SK-N-SH (cell line): Measurements from ENCODE around the gene PTPRF. TPM values are rescaled to one million over a fixed set of nuclear protein-coding genes. Genes with fewer than 3 reads are reported as not detected.

Experiments used
- CTCF ChIA-PET: fragments of 300-600, 350-600 bp; formaldehyde crosslinking; extraction: SDS; loops from one replicate; lab custom pipeline; 2021; lab: Yijun Ruan, JAX
- POLR2A ChIA-PET: fragments of 350-600 bp; sonication (Branson Sonifier 250); formaldehyde crosslinking; extraction: SDS; loops from one replicate; lab custom pipeline; 2020; ENCODE audit warnings: antibody characterized with exemption, inconsistent platforms; lab: Yijun Ruan, JAX
- DNase-seq: peaks from one replicate; pipeline ENCODE4 v3.0.0; 2012
- H2AFZ ChIP-seq: fragments of 200-600 bp; sonication (generic); 2 replicates; pipeline ENCODE4 v1.8.1; 2016; ENCODE audit warnings: antibody characterized with exemption, mild to moderate bottlenecking, low read depth
- H3F3A ChIP-seq: fragments of 200-600 bp; sonication (generic); replicated peaks from 2 replicates; pipeline ENCODE3; 2016; ENCODE audit warnings: antibody characterized with exemption, mild to moderate bottlenecking; ENCODE audit not compliant: insufficient read depth
- H3K27ac ChIP-seq, 2 experiments: fragments of 200-500 bp in 1 of 2; fragments of 200-600 bp in 1 of 2; sonication (Bioruptor generic) in 1 of 2; sonication (generic), shearing (Covaris generic) in 1 of 2; 2 replicates each; pipeline versions ENCODE4 v1.5.1 to v1.6.1; 2014 to 2016; ENCODE audit warnings: low read depth in 2 of 2, inconsistent platforms in 1 of 2, low read length in 1 of 2, mild to moderate bottlenecking in 1 of 2, mixed read lengths in 1 of 2
- H3K27me3 ChIP-seq: fragments of 200-600 bp; sonication (generic), shearing (Covaris generic); 2 replicates; pipeline ENCODE4 v1.6.1; 2016; ENCODE audit warnings: mixed run types; ENCODE audit not compliant: insufficient read depth
- H3K36me3 ChIP-seq, 2 experiments: fragments of 200-500 bp in 1 of 2; fragments of 200-600 bp in 1 of 2; sonication (Bioruptor generic) in 1 of 2; sonication (generic) in 1 of 2; replicated peaks in 1 of 2; 2 replicates each; pipeline versions ENCODE3 to v1.5.1; 2014 to 2016; ENCODE audit warnings: low read length in 1 of 2, mild to moderate bottlenecking in 1 of 2; ENCODE audit not compliant: insufficient read depth in 2 of 2, control insufficient read depth in 1 of 2
- H3K4me1 ChIP-seq, 2 experiments: fragments of 200-500 bp in 1 of 2; fragments of 200-600 bp in 1 of 2; sonication (Bioruptor generic) in 1 of 2; sonication (generic), shearing (Covaris generic) in 1 of 2; 2 replicates each; pipeline versions ENCODE4 v1.5.1 to v1.6.1; 2014 to 2016; ENCODE audit warnings: low read depth in 1 of 2, low read length in 1 of 2, mixed run types in 1 of 2; ENCODE audit not compliant: insufficient read depth in 2 of 2, control insufficient read depth in 1 of 2
- H3K4me2 ChIP-seq: fragments of 200-600 bp; sonication (generic), shearing (Covaris generic); 2 replicates; pipeline ENCODE4 v1.6.1; 2017; ENCODE audit warnings: mixed run types
- H3K4me3 ChIP-seq, 2 experiments: fragments of 200-500 bp in 1 of 2; fragments of 200-600 bp in 1 of 2; sonication (Bioruptor generic) in 1 of 2; sonication (generic), shearing (Covaris generic) in 1 of 2; 2 replicates each; pipeline versions ENCODE4 v1.5.1 to v1.8.1; 2014 to 2016; ENCODE audit warnings: low read depth in 2 of 2, inconsistent platforms in 1 of 2, low read length in 1 of 2, mild to moderate bottlenecking in 1 of 2, mixed read lengths in 1 of 2, moderate library complexity in 1 of 2
- H3K79me2 ChIP-seq: fragments of 200-600 bp; sonication (generic); 2 replicates; pipeline ENCODE4 v1.8.1; 2017; ENCODE audit warnings: mild to moderate bottlenecking; ENCODE audit not compliant: insufficient read depth
- H3K9ac ChIP-seq: fragments of 200-600 bp; sonication (generic); 2 replicates; pipeline ENCODE4 v1.6.1; 2017; ENCODE audit warnings: mixed run types
- H3K9me2 ChIP-seq: fragments of 200-600 bp; sonication (generic); 2 replicates; pipeline ENCODE4 v1.6.1; 2017; ENCODE audit warnings: mixed run types
- H3K9me3 ChIP-seq: fragments of 200-600 bp; sonication (generic); 2 replicates; pipeline ENCODE4 v1.6.1; 2017; ENCODE audit warnings: mixed run types, mild to moderate bottlenecking, moderate library complexity
- H4K20me1 ChIP-seq: fragments of 200-600 bp; sonication (generic); 2 replicates; pipeline ENCODE4 v1.6.1; 2017; ENCODE audit warnings: mild to moderate bottlenecking, mixed run types; ENCODE audit not compliant: insufficient read depth
- CHD2 ChIP-seq: fragments of 150-350 bp; IDR thresholded peaks from 2 replicates; pipeline ENCODE4 v1.6.1; 2018; ENCODE audit warnings: low read length; ENCODE audit not compliant: partially characterized antibody
- FOSL2 ChIP-seq: IDR thresholded peaks from 2 replicates; pipeline ENCODE4 v1.4.0; 2012; ENCODE audit warnings: low read depth, mild to moderate bottlenecking, moderate library complexity, borderline replicate concordance
- IRF3 ChIP-seq: fragments of 150-350 bp; IDR thresholded peaks from 2 replicates; pipeline ENCODE4 v1.6.1; 2016; ENCODE audit warnings: mild to moderate bottlenecking, low read depth, low read length
- MAX ChIP-seq: IDR thresholded peaks from 2 replicates; pipeline ENCODE4 v1.4.0; 2012; ENCODE audit warnings: low read depth
- MXI1 ChIP-seq: IDR thresholded peaks from 2 replicates; pipeline ENCODE4 v1.6.1; 2012; ENCODE audit warnings: mild to moderate bottlenecking, low read depth, low read length, improper control_type of control experiment
- NRF1 ChIP-seq: IDR thresholded peaks from 2 replicates; pipeline ENCODE4 v1.6.1; 2012; ENCODE audit warnings: low read depth, mild to moderate bottlenecking, low read length
- RXRA ChIP-seq: IDR thresholded peaks from 2 replicates; pipeline ENCODE4 v1.4.0; 2012; ENCODE audit warnings: low read depth, mild to moderate bottlenecking, borderline replicate concordance
- SIN3A ChIP-seq: IDR thresholded peaks from 2 replicates; pipeline ENCODE4 v1.6.1; 2012; ENCODE audit warnings: low read depth, mild to moderate bottlenecking, low read length, moderate library complexity, borderline replicate concordance
- SMC3 ChIP-seq: IDR thresholded peaks from 2 replicates; pipeline ENCODE4 v1.6.1; 2012; ENCODE audit warnings: low read depth, low read length, improper control_type of control experiment
- TAF1 ChIP-seq: IDR thresholded peaks from 2 replicates; pipeline ENCODE4 v1.6.1; 2012; ENCODE audit warnings: low read depth, mild to moderate bottlenecking, low read length, moderate library complexity, borderline replicate concordance
- USF1 ChIP-seq: IDR thresholded peaks from 2 replicates; pipeline ENCODE4 v1.4.0; 2012; ENCODE audit warnings: low read depth, borderline replicate concordance
- WGBS: methylation state at CpG from one replicate; pipeline ENCODE4 v1.1.6; 2017; ENCODE audit warnings: low lambda C conversion rate; 5-methylcytosine and 5-hydroxymethylcytosine counted together
- polyA plus RNA-seq, 3 experiments: library from polyadenylated mRNA; depleted of rRNA; stranded (reverse); fragments of >200 nt; gene quantifications; 2 replicates each; pipeline ENCODE4 v1.2.3, GENCODE V29; 2012

Gene PTPRF
- polyA plus RNA-seq, 1 of the 3 experiments (the other 2 are of a cell fraction): 72.7 TPM

GRCh38 chr1:43510621-43511020 is 20.1 kb upstream of the PTPRF start:
- WGBS: 74% methylated on average over 5 of the region's 5 CpGs
- TF ChIP-seq MXI1 (no peak), SIN3A (no peak), SMC3 (no peak), TAF1 (no peak), MAX (no peak), CHD2 (no peak), RXRA (no peak)
- TF ChIP-seq, all 33 proteins: peak for 0
- no peaks in the 10 kb centered on the region for H3K9me2 ChIP-seq
- H3K79me2 ChIP-seq: no peaks in the 10 kb centered on the region
- CTCF ChIA-PET: interaction anchor here (1.4 kb wide), 1 partner anchor 489 kb away, joined by 3 read pairs; no protein-coding TSS in a partner anchor
- no peaks in the 10 kb centered on the region for H3K9me3 ChIP-seq
- no peaks in the 10 kb centered on the region; a peak in 1 of 4 replicates for H3K4me1 ChIP-seq
- no peak overlapping the region for H3K9ac ChIP-seq
- H3K4me2 ChIP-seq: no peak overlapping the region
- H3K27me3 ChIP-seq: no peaks in the 10 kb centered on the region
- H3K4me3 ChIP-seq: no peak overlapping the region
- no peaks in the 10 kb centered on the region for H3F3A ChIP-seq
- POLR2A ChIA-PET: no interaction called here
- no peak overlapping the region for H2AFZ ChIP-seq
- no peaks in the 10 kb centered on the region for H3K36me3 ChIP-seq
- DNase-seq: no peak
- no peaks in the 10 kb centered on the region for H4K20me1 ChIP-seq
- H3K27ac ChIP-seq: no peak overlapping the region

GRCh38 chr1:43511394-43511793 is 19.3 kb upstream of the PTPRF start:
- no peak for DNase-seq
- TF ChIP-seq FOSL2: no peak
- 0 out of 2 replicates have a peak, but pooled peaks have one; percentile 33 for TF ChIP-seq USF1
- no peak overlapping the region for H3K9ac ChIP-seq
- H4K20me1 ChIP-seq: no peaks in the 10 kb centered on the region
- no peaks in the 10 kb centered on the region for H3K9me2 ChIP-seq
- H3K27ac ChIP-seq: no peak overlapping the region
- WGBS: 36% methylated on average over 1 of the region's 1 CpG
- H2AFZ ChIP-seq: no peak overlapping the region
- ChIA-PET POLR2A (no interaction called here), CTCF (interaction anchor here (1.4 kb wide), 1 partner anchor 489 kb away, joined by 3 read pairs; no protein-coding TSS in a partner anchor)
- no peaks in the 10 kb centered on the region; a peak in 1 of 4 replicates for H3K4me1 ChIP-seq
- no peaks in the 10 kb centered on the region for H3K9me3 ChIP-seq
- H3K4me2 ChIP-seq: no peak overlapping the region
- H3F3A ChIP-seq: no peaks in the 10 kb centered on the region
- H3K79me2 ChIP-seq: no peaks in the 10 kb centered on the region
- no peaks in the 10 kb centered on the region for H3K36me3 ChIP-seq
- H3K27me3 ChIP-seq: no peaks in the 10 kb centered on the region
- H3K4me3 ChIP-seq: no peak overlapping the region

GRCh38 chr1:43512133-43512532 is 18.6 kb upstream of the PTPRF start:
- Histone ChIP-seq H3K79me2 (no peaks in the 10 kb centered on the region), H3K9me3 (no peaks in the 10 kb centered on the region), H3K36me3 (no peaks in the 10 kb centered on the region), H3K27ac (no peak overlapping the region), H3K9ac (no peak overlapping the region), H2AFZ (no peak overlapping the region), H3K4me1 (no peaks in the 10 kb centered on the region; a peak in 1 of 4 replicates), H3K4me3 (no peak overlapping the region), H3K9me2 (no peaks in the 10 kb centered on the region), H3K4me2 (no peak overlapping the region), H4K20me1 (no peaks in the 10 kb centered on the region), H3F3A (no peaks in the 10 kb centered on the region), H3K27me3 (no peaks in the 10 kb centered on the region)
- WGBS: 62% methylated on average over 2 of the region's 2 CpGs
- TF ChIP-seq IRF3 (no peak), NRF1 (no peak), TAF1 (no peak)
- DNase-seq: no peak
- ChIA-PET POLR2A (no interaction called here), CTCF (interaction anchor here (1.3 to 1.7 kb wide), 2 partner anchors 17 to 536 kb away, joined by 3 to 5 read pairs; no protein-coding TSS in a partner anchor)
